HEK293 (cell line): ENCODE results near the gene CMYA5.

Source experiments
- CTCF ChIA-PET: fragments of 350-600 bp; formaldehyde crosslinking; extraction: SDS; loops from one replicate; lab custom pipeline; 2021; ENCODE audit warnings: antibody characterized with exemption; lab: Yijun Ruan, JAX
- POLR2A ChIA-PET: fragments of 300-600 bp; formaldehyde crosslinking; extraction: SDS; loops from one replicate; lab custom pipeline; 2020; ENCODE audit warnings: antibody characterized with exemption, inconsistent platforms; lab: Yijun Ruan, JAX
- H3K27ac ChIP-seq: fragments of 200-500 bp; sonication (Bioruptor generic); 2 replicates; pipeline ENCODE4 v1.5.1; 2014; ENCODE audit warnings: low read depth, low read length, control low read depth, inconsistent platforms; ENCODE audit errors: extremely low read depth
- H3K36me3 ChIP-seq, 2 experiments: fragments of 200-500 bp in 1 of 2; sonication (Bioruptor generic) in 1 of 2; 1 replicate in 1 of 2; 2 replicates in 1 of 2; pipeline ENCODE4 v1.5.1; 2014 to 2017; ENCODE audit warnings: inconsistent platforms in 2 of 2, low read length in 2 of 2; ENCODE audit not compliant: control insufficient read depth in 2 of 2, insufficient read depth in 1 of 2
- H3K4me1 ChIP-seq: fragments of 200-500 bp; sonication (Bioruptor generic); 2 replicates; pipeline ENCODE4 v1.5.1; 2014; ENCODE audit warnings: mild to moderate bottlenecking, low read length, inconsistent platforms; ENCODE audit not compliant: control insufficient read depth, insufficient read depth
- H3K4me3 ChIP-seq: 2 replicates; pipeline ENCODE4 v1.5.1; 2011; ENCODE audit warnings: low read depth, mild to moderate bottlenecking, control low read depth, low read length, moderate library complexity
- H3K9me3 ChIP-seq: fragments of 200-500 bp; sonication (Bioruptor generic); 2 replicates; pipeline ENCODE4 v1.5.1; 2014; ENCODE audit warnings: low read depth, low read length, inconsistent platforms; ENCODE audit not compliant: control insufficient read depth, insufficient read depth
- KLF8 ChIP-seq: fragments of 450-650 bp; formaldehyde crosslinking; IDR thresholded peaks from 2 replicates; pipeline ENCODE4 v1.5.1; 2016; ENCODE audit warnings: missing biosample characterization, missing genetic modification characterization
- MZF1 ChIP-seq: fragments of 450-650 bp; formaldehyde crosslinking; IDR thresholded peaks from 2 replicates; pipeline ENCODE4 v1.5.1; 2017; ENCODE audit warnings: missing biosample characterization, missing genetic modification characterization, borderline replicate concordance
- OSR2 ChIP-seq: fragments of 450-650 bp; formaldehyde crosslinking; IDR thresholded peaks from 2 replicates; pipeline ENCODE4 v1.5.1; 2016; ENCODE audit warnings: missing biosample characterization, missing genetic modification characterization
- SP2 ChIP-seq: fragments of 450-650 bp; formaldehyde crosslinking; IDR thresholded peaks from 2 replicates; pipeline ENCODE4 v1.5.1; 2016; ENCODE audit warnings: missing biosample characterization, missing genetic modification characterization
- SP3 ChIP-seq: fragments of 450-650 bp; formaldehyde crosslinking; IDR thresholded peaks from 2 replicates; pipeline ENCODE4 v1.5.1; 2016; ENCODE audit warnings: missing biosample characterization, missing genetic modification characterization
- WT1 ChIP-seq: fragments of 450-650 bp; formaldehyde crosslinking; IDR thresholded peaks from 2 replicates; pipeline ENCODE4 v1.5.1; 2016; ENCODE audit warnings: missing biosample characterization, missing genetic modification characterization
- YY1 ChIP-seq: fragments of 450-650 bp; formaldehyde crosslinking; IDR thresholded peaks from 2 replicates; pipeline ENCODE4 v1.5.1; 2018; ENCODE audit warnings: missing biosample characterization, missing genetic modification characterization
- ZBTB1 ChIP-seq: fragments of 450-650 bp; formaldehyde crosslinking; IDR thresholded peaks from 2 replicates; pipeline ENCODE4 v1.5.1; 2016; ENCODE audit warnings: missing biosample characterization, missing genetic modification characterization
- ZBTB7A ChIP-seq: fragments of 450-650 bp; formaldehyde crosslinking; IDR thresholded peaks from 2 replicates; pipeline ENCODE4 v1.5.1; 2016; ENCODE audit warnings: low read depth, missing biosample characterization, missing genetic modification characterization
- ZIC2 ChIP-seq: fragments of 450-650 bp; formaldehyde crosslinking; IDR thresholded peaks from 2 replicates; pipeline ENCODE4 v1.5.1; 2016; ENCODE audit warnings: missing biosample characterization, missing genetic modification characterization
- ZNF114 ChIP-seq: fragments of 450-650 bp; formaldehyde crosslinking; IDR thresholded peaks from 2 replicates; pipeline ENCODE4 v1.5.0; 2017; ENCODE audit warnings: missing biosample characterization, missing genetic modification characterization
- ZNF184 ChIP-seq: fragments of 450-650 bp; IDR thresholded peaks from 2 replicates; pipeline ENCODE4 v1.5.1; 2018; ENCODE audit warnings: missing biosample characterization, mild to moderate bottlenecking, missing genetic modification characterization
- ZNF221 ChIP-seq: fragments of 450-650 bp; formaldehyde crosslinking; IDR thresholded peaks from 2 replicates; pipeline ENCODE4 v1.5.1; 2017; ENCODE audit warnings: missing biosample characterization, missing genetic modification characterization, borderline replicate concordance
- ZNF354C ChIP-seq: fragments of 450-650 bp; formaldehyde crosslinking; IDR thresholded peaks from 2 replicates; pipeline ENCODE4 v1.5.1; 2016; ENCODE audit warnings: missing biosample characterization, missing genetic modification characterization, low read depth, borderline replicate concordance
- ZNF473 ChIP-seq: fragments of 450-650 bp; formaldehyde crosslinking; IDR thresholded peaks from 2 replicates; pipeline ENCODE4 v1.5.1; 2017; ENCODE audit warnings: missing biosample characterization, missing genetic modification characterization
- ZNF514 ChIP-seq: fragments of 450-650 bp; formaldehyde crosslinking; IDR thresholded peaks from 2 replicates; pipeline ENCODE4 v1.5.1; 2016; ENCODE audit warnings: missing biosample characterization, missing genetic modification characterization
- ZNF529 ChIP-seq: fragments of 450-650 bp; formaldehyde crosslinking; IDR thresholded peaks from 2 replicates; pipeline ENCODE4 v1.5.1; 2017; ENCODE audit warnings: missing genetic modification characterization, missing biosample characterization; ENCODE audit not compliant: insufficient replicate concordance
- ZNF544 ChIP-seq: fragments of 450-650 bp; formaldehyde crosslinking; IDR thresholded peaks from 2 replicates; pipeline ENCODE4 v1.5.0; 2017; ENCODE audit warnings: missing biosample characterization, missing genetic modification characterization
- ZNF596 ChIP-seq: fragments of 450-650 bp; IDR thresholded peaks from 2 replicates; pipeline ENCODE4 v1.5.0; 2018; ENCODE audit warnings: missing biosample characterization, mild to moderate bottlenecking, missing genetic modification characterization, moderate library complexity
- ZNF629 ChIP-seq: fragments of 450-650 bp; formaldehyde crosslinking; IDR thresholded peaks from 2 replicates; pipeline ENCODE4 v1.5.1; 2017; ENCODE audit warnings: missing biosample characterization, missing genetic modification characterization
- ZNF664 ChIP-seq: fragments of 450-650 bp; formaldehyde crosslinking; IDR thresholded peaks from 2 replicates; pipeline ENCODE4 v1.5.1; 2016; ENCODE audit warnings: missing biosample characterization, missing genetic modification characterization
- ZNF707 ChIP-seq: fragments of 450-650 bp; formaldehyde crosslinking; IDR thresholded peaks from 2 replicates; pipeline ENCODE4 v1.5.1; 2016; ENCODE audit warnings: missing biosample characterization, missing genetic modification characterization
- ZSCAN16 ChIP-seq: fragments of 450-650 bp; formaldehyde crosslinking; IDR thresholded peaks from 2 replicates; pipeline ENCODE4 v1.5.1; 2016; ENCODE audit warnings: missing biosample characterization, missing genetic modification characterization
- TF ChIP-seq, protein P1 (sequence below): fragments of 450-650 bp; formaldehyde crosslinking; IDR thresholded peaks from 2 replicates; pipeline ENCODE4 v1.5.1; 2016; ENCODE audit warnings: missing biosample characterization, missing genetic modification characterization
- TF ChIP-seq, protein P2 (sequence below): fragments of 450-650 bp; formaldehyde crosslinking; IDR thresholded peaks from 2 replicates; pipeline ENCODE4 v1.5.1; 2016; ENCODE audit warnings: missing biosample characterization, missing genetic modification characterization, borderline replicate concordance
- TF ChIP-seq, protein P3 (sequence below): fragments of 450-650 bp; formaldehyde crosslinking; IDR thresholded peaks from 2 replicates; pipeline ENCODE4 v1.5.1; 2016; ENCODE audit warnings: missing biosample characterization, missing genetic modification characterization
- TF ChIP-seq, protein P4 (sequence below): fragments of 450-650 bp; formaldehyde crosslinking; IDR thresholded peaks from 2 replicates; pipeline ENCODE4 v1.5.1; 2016; ENCODE audit warnings: missing biosample characterization, missing genetic modification characterization

The CMYA5 gene

DNA sequence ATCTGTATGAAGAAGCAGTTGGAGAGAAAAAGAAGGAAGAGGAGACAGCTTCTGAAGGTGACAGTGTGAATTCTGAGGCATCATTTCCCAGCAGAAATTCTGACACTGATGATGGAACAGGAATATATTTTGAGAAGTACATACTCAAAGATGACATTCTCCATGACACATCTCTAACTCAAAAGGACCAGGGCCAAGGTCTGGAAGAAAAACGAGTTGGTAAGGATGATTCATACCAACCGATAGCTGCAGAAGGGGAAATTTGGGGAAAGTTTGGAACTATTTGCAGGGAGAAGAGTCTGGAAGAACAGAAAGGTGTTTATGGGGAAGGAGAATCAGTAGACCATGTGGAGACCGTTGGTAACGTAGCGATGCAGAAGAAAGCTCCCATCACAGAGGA is 48.7 kb downstream of the CMYA5 start (continued):
- TF ChIP-seq, protein P1, sequence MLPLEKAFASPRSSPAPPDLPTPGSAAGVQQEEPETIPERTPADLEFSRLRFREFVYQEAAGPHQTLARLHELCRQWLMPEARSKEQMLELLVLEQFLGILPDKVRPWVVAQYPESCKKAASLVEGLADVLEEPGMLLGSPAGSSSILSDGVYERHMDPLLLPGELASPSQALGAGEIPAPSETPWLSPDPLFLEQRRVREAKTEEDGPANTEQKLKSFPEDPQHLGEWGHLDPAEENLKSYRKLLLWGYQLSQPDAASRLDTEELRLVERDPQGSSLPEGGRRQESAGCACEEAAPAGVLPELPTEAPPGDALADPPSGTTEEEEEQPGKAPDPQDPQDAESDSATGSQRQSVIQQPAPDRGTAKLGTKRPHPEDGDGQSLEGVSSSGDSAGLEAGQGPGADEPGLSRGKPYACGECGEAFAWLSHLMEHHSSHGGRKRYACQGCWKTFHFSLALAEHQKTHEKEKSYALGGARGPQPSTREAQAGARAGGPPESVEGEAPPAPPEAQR (tag by site-specific recombination), result no peak
- TF ChIP-seq ZNF529 (tag by site-specific recombination), result no peak
- TF ChIP-seq ZNF544, result no peak
- no peak for TF ChIP-seq ZNF596 (tag by site-specific recombination)
- no peak for TF ChIP-seq SP3 (tag by site-specific recombination)
- TF ChIP-seq ZNF184 (tag by site-specific recombination), result no peak
- TF ChIP-seq YY1 (tag by site-specific recombination), result no peak
- no peak for TF ChIP-seq ZNF707
- no peak for TF ChIP-seq ZBTB7A (tag by site-specific recombination)
- TF ChIP-seq ZNF473 (tag by site-specific recombination), result no peak
- no peak for TF ChIP-seq ZSCAN16 (tag by site-specific recombination)

DNA sequence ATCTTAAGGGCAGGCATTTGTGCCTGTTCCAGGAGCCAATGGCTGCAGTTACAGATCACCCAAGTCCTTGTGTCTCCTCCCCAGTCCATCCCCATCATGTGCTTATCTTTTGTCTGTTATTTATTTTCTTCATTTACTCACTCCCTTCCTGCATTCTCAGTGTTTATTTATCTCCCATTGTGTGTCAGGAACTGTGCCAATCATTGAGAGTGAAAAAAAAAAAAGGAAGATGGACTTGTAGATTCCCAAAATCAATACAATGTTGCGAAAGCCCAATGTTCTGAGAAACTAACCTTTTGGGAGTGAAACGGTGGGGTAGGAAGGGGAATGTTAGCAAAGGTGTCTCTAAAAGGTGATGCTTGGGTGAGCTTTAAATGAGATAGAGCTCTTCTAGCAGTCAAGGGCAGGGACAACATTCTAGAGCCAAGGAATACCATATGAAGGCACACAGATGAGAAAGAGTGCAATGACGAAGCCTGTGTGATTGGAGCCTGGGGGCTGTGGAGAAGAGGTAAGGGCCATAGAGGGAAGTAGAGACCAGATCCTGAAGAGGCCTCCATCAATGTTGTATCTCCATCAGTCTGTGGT is 53.0 kb downstream of the CMYA5 start:
- H3K4me1 ChIP-seq, result no peaks in the 10 kb centered on the region
- ChIA-PET POLR2A (no interaction called here), CTCF (interaction anchor here (0.6 to 0.7 kb wide), 4 partner anchors 67 to 819 kb away, joined by 3 to 4 read pairs (median 4); no protein-coding TSS in a partner anchor)
- no peaks in the 10 kb centered on the region for H3K9me3 ChIP-seq
- TF ChIP-seq WT1 (tag by site-specific recombination) (no peak), ZNF664 (tag by site-specific recombination) (0 out of 2 replicates have a peak, but pooled peaks have one; percentile 26), OSR2 (tag by site-specific recombination) (no peak)
- no peaks in the 10 kb centered on the region for H3K36me3 ChIP-seq
- no peak overlapping the region for H3K27ac ChIP-seq
- H3K4me3 ChIP-seq, result no peak overlapping the region

DNA sequence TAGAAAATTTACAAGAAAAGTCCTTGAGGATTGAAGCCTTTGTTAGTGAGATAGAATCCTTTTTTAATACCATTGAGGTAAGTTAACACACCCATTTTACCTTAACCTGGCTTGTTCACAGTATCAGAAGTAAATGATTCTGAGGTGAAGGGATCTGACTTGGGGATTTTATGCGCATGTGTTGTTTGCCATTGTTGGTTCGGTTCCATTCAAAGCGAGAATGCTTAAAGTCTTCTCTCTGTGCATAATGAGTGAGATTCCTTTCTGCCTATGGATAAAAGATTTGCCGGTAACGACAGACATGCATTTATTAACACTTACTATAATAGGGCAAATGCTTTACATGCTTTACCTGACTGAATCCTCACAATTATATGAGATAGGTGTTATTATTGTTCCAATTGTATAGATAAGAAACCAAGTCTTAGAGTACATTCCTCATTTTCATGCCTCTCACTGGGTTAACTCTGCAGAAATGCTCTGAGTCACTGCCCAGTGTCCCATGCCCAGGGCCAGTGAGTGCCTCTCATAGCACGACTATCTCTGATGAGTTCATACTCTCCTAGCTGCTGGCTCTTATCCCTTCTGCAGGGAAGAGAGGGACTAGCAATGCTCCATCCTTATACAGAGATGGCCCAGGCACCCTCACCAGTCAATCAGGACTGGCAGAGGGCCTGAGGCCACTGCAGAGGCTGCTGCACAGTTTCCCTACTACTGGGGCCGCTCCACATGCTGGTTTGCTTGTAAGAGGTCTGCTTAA is 54.4 kb downstream of the CMYA5 start:
- CTCF ChIA-PET, result no interaction called here

DNA sequence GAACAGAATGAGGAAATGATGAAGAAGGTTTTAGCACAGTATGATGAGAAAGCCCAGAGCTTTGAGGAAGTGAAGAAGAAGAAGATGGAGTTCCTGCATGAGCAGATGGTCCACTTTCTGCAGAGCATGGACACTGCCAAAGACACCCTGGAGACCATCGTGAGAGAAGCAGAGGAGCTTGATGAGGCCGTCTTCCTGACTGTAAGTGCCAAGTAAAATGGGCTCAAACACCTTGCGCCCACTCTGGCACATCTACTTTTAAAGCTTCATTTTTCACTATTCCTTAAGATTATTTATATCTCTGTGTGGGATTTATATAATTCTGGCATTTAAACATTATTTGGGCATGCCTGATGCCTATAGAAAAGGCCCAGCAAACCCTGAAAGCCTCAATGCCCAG is 55.6 kb downstream of the CMYA5 start:
- ChIA-PET POLR2A (no interaction called here), CTCF (no interaction called here)
- Histone ChIP-seq H3K9me3 (no peaks in the 10 kb centered on the region), H3K4me1 (no peaks in the 10 kb centered on the region), H3K27ac (no peak overlapping the region), H3K4me3 (no peak overlapping the region), H3K36me3 (no peaks in the 10 kb centered on the region)
- no peak for TF ChIP-seq ZNF514 (tag by site-specific recombination)
- TF ChIP-seq, protein P2, sequence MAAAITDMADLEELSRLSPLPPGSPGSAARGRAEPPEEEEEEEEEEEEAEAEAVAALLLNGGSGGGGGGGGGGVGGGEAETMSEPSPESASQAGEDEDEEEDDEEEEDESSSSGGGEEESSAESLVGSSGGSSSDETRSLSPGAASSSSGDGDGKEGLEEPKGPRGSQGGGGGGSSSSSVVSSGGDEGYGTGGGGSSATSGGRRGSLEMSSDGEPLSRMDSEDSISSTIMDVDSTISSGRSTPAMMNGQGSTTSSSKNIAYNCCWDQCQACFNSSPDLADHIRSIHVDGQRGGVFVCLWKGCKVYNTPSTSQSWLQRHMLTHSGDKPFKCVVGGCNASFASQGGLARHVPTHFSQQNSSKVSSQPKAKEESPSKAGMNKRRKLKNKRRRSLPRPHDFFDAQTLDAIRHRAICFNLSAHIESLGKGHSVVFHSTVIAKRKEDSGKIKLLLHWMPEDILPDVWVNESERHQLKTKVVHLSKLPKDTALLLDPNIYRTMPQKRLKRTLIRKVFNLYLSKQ (tag by site-specific recombination), result no peak
- no peak for TF ChIP-seq KLF8 (tag by site-specific recombination)
- TF ChIP-seq, protein P3, sequence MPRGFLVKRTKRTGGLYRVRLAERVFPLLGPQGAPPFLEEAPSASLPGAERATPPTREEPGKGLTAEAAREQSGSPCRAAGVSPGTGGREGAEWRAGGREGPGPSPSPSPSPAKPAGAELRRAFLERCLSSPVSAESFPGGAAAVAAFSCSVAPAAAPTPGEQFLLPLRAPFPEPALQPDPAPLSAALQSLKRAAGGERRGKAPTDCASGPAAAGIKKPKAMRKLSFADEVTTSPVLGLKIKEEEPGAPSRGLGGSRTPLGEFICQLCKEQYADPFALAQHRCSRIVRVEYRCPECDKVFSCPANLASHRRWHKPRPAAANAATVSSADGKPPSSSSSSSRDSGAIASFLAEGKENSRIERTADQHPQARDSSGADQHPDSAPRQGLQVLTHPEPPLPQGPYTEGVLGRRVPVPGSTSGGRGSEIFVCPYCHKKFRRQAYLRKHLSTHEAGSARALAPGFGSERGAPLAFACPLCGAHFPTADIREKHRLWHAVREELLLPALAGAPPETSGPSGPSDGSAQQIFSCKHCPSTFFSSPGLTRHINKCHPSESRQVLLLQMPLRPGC (tag by site-specific recombination), result no peak
- TF ChIP-seq ZNF629, result no peak
- TF ChIP-seq SP2 (tag by site-specific recombination), result no peak
- TF ChIP-seq ZNF354C (tag by site-specific recombination), result no peak
- TF ChIP-seq YY1 (tag by site-specific recombination), result no peak

More for the DNA sequence above, 54.4 kb downstream of the CMYA5 start:
- H3K9me3 ChIP-seq, result no peaks in the 10 kb centered on the region
- H3K4me3 ChIP-seq, result no peak overlapping the region
- H3K36me3 ChIP-seq, result no peaks in the 10 kb centered on the region
- POLR2A ChIA-PET, result no interaction called here
- H3K4me1 ChIP-seq, result no peaks in the 10 kb centered on the region
- no peak overlapping the region for H3K27ac ChIP-seq
- no peak for TF ChIP-seq ZBTB1 (tag by site-specific recombination)
- TF ChIP-seq, protein P4, sequence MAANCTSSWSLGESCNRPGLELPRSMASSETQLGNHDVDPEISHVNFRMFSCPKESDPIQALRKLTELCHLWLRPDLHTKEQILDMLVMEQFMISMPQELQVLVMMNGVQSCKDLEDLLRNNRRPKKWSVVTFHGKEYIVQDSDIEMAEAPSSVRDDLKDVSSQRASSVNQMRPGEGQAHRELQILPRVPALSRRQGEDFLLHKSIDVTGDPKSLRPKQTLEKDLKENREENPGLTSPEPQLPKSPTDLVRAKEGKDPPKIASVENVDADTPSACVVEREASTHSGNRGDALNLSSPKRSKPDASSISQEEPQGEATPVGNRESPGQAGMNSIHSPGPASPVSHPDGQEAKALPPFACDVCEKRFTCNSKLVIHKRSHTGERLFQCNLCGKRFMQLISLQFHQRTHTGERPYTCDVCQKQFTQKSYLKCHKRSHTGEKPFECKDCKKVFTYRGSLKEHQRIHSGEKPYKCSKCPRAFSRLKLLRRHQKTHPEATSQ (tag by site-specific recombination), result no peak
- TF ChIP-seq WT1 (tag by site-specific recombination), result no peak
- no peak for TF ChIP-seq MZF1
- TF ChIP-seq ZNF221, result no peak
- no peak for TF ChIP-seq ZNF707
- no peak for TF ChIP-seq ZNF114
- no peak for TF ChIP-seq ZIC2 (tag by site-specific recombination)
